H1 (cell line): ENCODE results near the gene CCNG2. TPM values are rescaled to one million over a fixed set of nuclear protein-coding genes. Genes with fewer than 3 reads are reported as not detected.

ENCODE experiments used
- CTCF ChIA-PET: fragments of 300-600 bp; sonication (Branson Sonifier 250); formaldehyde crosslinking; loops from one replicate; lab custom pipeline; 2021; ENCODE audit not compliant: partially characterized antibody; lab: Charles Lee
- POLR2A ChIA-PET: fragments of 300-600 bp; sonication (Branson Sonifier 250); formaldehyde crosslinking; loops from one replicate; lab custom pipeline; 2021; ENCODE audit warnings: inconsistent platforms; ENCODE audit not compliant: partially characterized antibody; lab: Charles Lee
- DNase-seq, 2 experiments: peaks; one replicate each; pipeline versions ENCODE4 v3.0.0 to v3.0.0-alpha.2; 2010 to 2022; ENCODE audit warnings: low spot score in 2 of 2, low read depth in 1 of 2, mixed read lengths in 1 of 2
- FAIRE-seq: peaks from 2 replicates; lab custom pipeline; 2011; peaks lifted over from hg19 to GRCh38; lab: Jason Lieb, UNC
- H2AFZ ChIP-seq: 2 replicates; pipeline ENCODE4 v1.8.1; 2012; ENCODE audit warnings: low read length, inconsistent platforms
- H2AK5ac ChIP-seq: 2 replicates; pipeline ENCODE4 v1.6.1; 2013; ENCODE audit warnings: low read depth, low read length
- H2BK120ac ChIP-seq: replicated peaks from 2 replicates; pipeline ENCODE3; 2013; ENCODE audit warnings: low read depth, low read length, inconsistent platforms
- H2BK12ac ChIP-seq: 2 replicates; pipeline ENCODE4 v1.6.1; 2013; ENCODE audit warnings: low read depth, low read length
- H2BK15ac ChIP-seq: 2 replicates; pipeline ENCODE4 v1.6.1; 2013; ENCODE audit warnings: low read length
- H2BK20ac ChIP-seq: 2 replicates; pipeline ENCODE4 v1.6.1; 2013; ENCODE audit warnings: low read length
- H2BK5ac ChIP-seq: 2 replicates; pipeline ENCODE4 v1.6.1; 2013; ENCODE audit warnings: low read depth, low read length
- H3K14ac ChIP-seq: 2 replicates; pipeline ENCODE4 v1.6.1; 2013; ENCODE audit warnings: inconsistent platforms; ENCODE audit not compliant: insufficient read length
- H3K18ac ChIP-seq: 2 replicates; pipeline ENCODE4 v1.6.1; 2013; ENCODE audit warnings: low read length; ENCODE audit errors: extremely low read depth
- H3K23ac ChIP-seq: 2 replicates; pipeline ENCODE4 v1.6.1; 2013; ENCODE audit warnings: inconsistent platforms; ENCODE audit not compliant: insufficient read length
- H3K23me2 ChIP-seq: 2 replicates; pipeline ENCODE4 v1.6.1; 2013; ENCODE audit warnings: low read depth, low read length
- H3K27ac ChIP-seq: 2 replicates; pipeline ENCODE4 v1.6.1; 2011; ENCODE audit warnings: low read depth, low read length, inconsistent platforms
- H3K27me3 ChIP-seq, 4 experiments: replicated peaks in 1 of 4; 1 replicate in 1 of 4; 2 replicates in 3 of 4; pipeline versions ENCODE4 v1.6.1 to v1.8.1; 2011 to 2013; ENCODE audit warnings: low read length in 3 of 4, mild to moderate bottlenecking in 3 of 4, inconsistent platforms in 2 of 4, mixed read lengths in 2 of 4, moderate library complexity in 1 of 4; ENCODE audit not compliant: control insufficient read depth in 3 of 4, insufficient read depth in 3 of 4; ENCODE audit errors: extremely low read depth in 1 of 4
- H3K36me3 ChIP-seq, 4 experiments: 2 replicates each; pipeline versions ENCODE4 v1.6.1 to v1.8.1; 2011 to 2013; ENCODE audit warnings: mild to moderate bottlenecking in 4 of 4, low read length in 3 of 4, moderate library complexity in 2 of 4, control low read depth in 1 of 4, inconsistent platforms in 1 of 4; ENCODE audit not compliant: insufficient read depth in 4 of 4, control insufficient read depth in 2 of 4
- H3K4ac ChIP-seq: replicated peaks from 2 replicates; pipeline ENCODE3; 2013; ENCODE audit warnings: low read length, low read depth, mixed read lengths, inconsistent platforms; ENCODE audit not compliant: insufficient read length
- H3K4me1 ChIP-seq, 4 experiments: replicated peaks in 1 of 4; 1 replicate in 1 of 4; 2 replicates in 3 of 4; pipeline versions ENCODE4 v1.6.1 to v1.8.1; 2011 to 2013; ENCODE audit warnings: low read length in 3 of 4, inconsistent platforms in 2 of 4, mixed read lengths in 1 of 4; ENCODE audit not compliant: insufficient read depth in 4 of 4, control insufficient read depth in 3 of 4
- H3K4me2 ChIP-seq, 2 experiments: 2 replicates each; pipeline versions ENCODE4 v1.6.1 to v1.8.1; 2011 to 2013; ENCODE audit warnings: low read depth in 2 of 2, low read length in 2 of 2, control low read depth in 1 of 2, inconsistent platforms in 1 of 2, mild to moderate bottlenecking in 1 of 2; ENCODE audit not compliant: insufficient read depth in 1 of 2
- H3K4me3 ChIP-seq, 4 experiments: fragments of 200-600, 300-600 bp in 1 of 4; sonication (generic), shearing (Covaris generic), sonication (Bioruptor Twin) in 1 of 4; 2 replicates each; pipeline versions ENCODE4 v1.5.1 to v1.8.1; 2011 to 2016; ENCODE audit warnings: low read length in 4 of 4, low read depth in 3 of 4, control low read depth in 2 of 4, inconsistent platforms in 2 of 4, mild to moderate bottlenecking in 2 of 4, mixed read lengths in 1 of 4, moderate library complexity in 1 of 4; ENCODE audit not compliant: insufficient read depth in 2 of 4; ENCODE audit errors: extremely low read depth in 1 of 4
- H3K56ac ChIP-seq: replicated peaks from 2 replicates; pipeline ENCODE3; 2013; ENCODE audit warnings: low read depth, mild to moderate bottlenecking, mixed read lengths, low read length, inconsistent platforms; ENCODE audit not compliant: insufficient read length
- H3K79me1 ChIP-seq: 2 replicates; pipeline ENCODE4 v1.6.1; 2013; ENCODE audit warnings: low read depth, low read length, control low read depth
- H3K79me2 ChIP-seq, 2 experiments: 2 replicates each; pipeline versions ENCODE4 v1.6.1 to v1.8.1; 2012 to 2013; ENCODE audit warnings: low read length in 2 of 2, mild to moderate bottlenecking in 2 of 2, inconsistent platforms in 1 of 2; ENCODE audit not compliant: insufficient read depth in 2 of 2, control insufficient read depth in 1 of 2
- H3K9ac ChIP-seq, 4 experiments: replicated peaks in 1 of 4; 1 replicate in 1 of 4; 2 replicates in 3 of 4; pipeline versions ENCODE4 v1.6.1 to v1.8.1; 2011 to 2013; ENCODE audit warnings: low read depth in 3 of 4, low read length in 3 of 4, control low read depth in 2 of 4, mild to moderate bottlenecking in 2 of 4, moderate library complexity in 2 of 4, inconsistent platforms in 1 of 4; ENCODE audit errors: extremely low read depth in 1 of 4
- H3K9me3 ChIP-seq, 2 experiments: 2 replicates each; pipeline versions ENCODE4 v1.6.1 to v1.8.1; 2012 to 2013; ENCODE audit warnings: mild to moderate bottlenecking in 2 of 2, moderate library complexity in 2 of 2, control low read depth in 1 of 2, inconsistent platforms in 1 of 2, low read depth in 1 of 2, low read length in 1 of 2, mixed read lengths in 1 of 2; ENCODE audit not compliant: insufficient read depth in 2 of 2
- H4K20me1 ChIP-seq, 2 experiments: replicated peaks in 1 of 2; 2 replicates each; pipeline versions ENCODE3 to v1.8.1; 2011 to 2013; ENCODE audit warnings: inconsistent platforms in 2 of 2, low read length in 2 of 2, mild to moderate bottlenecking in 1 of 2; ENCODE audit not compliant: insufficient read depth in 2 of 2, control insufficient read depth in 1 of 2
- H4K5ac ChIP-seq: 2 replicates; pipeline ENCODE4 v1.6.1; 2013; ENCODE audit warnings: low read length, low read depth, mixed read lengths, inconsistent platforms; ENCODE audit not compliant: insufficient read length
- H4K8ac ChIP-seq: 2 replicates; pipeline ENCODE4 v1.8.0; 2013; ENCODE audit warnings: mild to moderate bottlenecking, moderate library complexity, low read length, inconsistent platforms; ENCODE audit not compliant: insufficient read depth; ENCODE audit errors: extremely low read depth
- H4K91ac ChIP-seq: replicated peaks from 2 replicates; pipeline ENCODE3; 2013; ENCODE audit warnings: low read length, mixed read lengths, inconsistent platforms; ENCODE audit not compliant: insufficient read length
- BRCA1 ChIP-seq: IDR thresholded peaks from 2 replicates; pipeline ENCODE4 v1.6.1; 2012; ENCODE audit warnings: low read depth, low read length, improper control_type of control experiment
- CTCF ChIP-seq, 3 experiments: IDR thresholded peaks; 1 replicate in 2 of 3; 2 replicates in 1 of 3; pipeline versions ENCODE4 v1.5.1 to v1.6.1; 2011; ENCODE audit warnings: low read length in 3 of 3, mild to moderate bottlenecking in 3 of 3, inconsistent platforms in 2 of 3, low read depth in 1 of 3, moderate library complexity in 1 of 3; ENCODE audit not compliant: insufficient read depth in 1 of 3; ENCODE audit errors: control extremely low read depth in 1 of 3
- RAD21 ChIP-seq, 2 experiments: IDR thresholded peaks in 1 of 2; conservative IDR thresholded peaks in 1 of 2; 2 replicates each; pipeline ENCODE4 v1.6.1; 2011; ENCODE audit warnings: low read depth in 2 of 2, low read length in 2 of 2, improper control_type of control experiment in 1 of 2, inconsistent platforms in 1 of 2, mild to moderate bottlenecking in 1 of 2, moderate library complexity in 1 of 2
- WGBS, 2 experiments: shearing (Covaris generic) in 1 of 2; methylation state at CpG; one replicate each; pipeline versions ENCODE4 v1.1.6 to v1.1.7; 2013 to 2015; ENCODE audit warnings: low lambda C conversion rate in 2 of 2, mixed read lengths in 2 of 2, inconsistent platforms in 1 of 2, low coverage in 1 of 2, missing lambda C conversion rate in 1 of 2; ENCODE audit not compliant: insufficient replicate concordance in 2 of 2, insufficient coverage in 1 of 2, insufficient read length in 1 of 2; ENCODE audit errors: extremely low coverage in 1 of 2, missing lambda C conversion rate in 1 of 2; 5-methylcytosine and 5-hydroxymethylcytosine counted together
- polyA plus RNA-seq, 7 experiments: library from polyadenylated mRNA; depleted of rRNA in 3 of 7; stranded (reverse) in 5 of 7; unstranded in 2 of 7; fragments of >200 nt in 5 of 7; fragments of 200-250 nt in 2 of 7; gene quantifications; 1 replicate in 5 of 7; 2 replicates in 1 of 7; 4 replicates in 1 of 7; pipeline versions ENCODE4 v1.2.1 to v1.2.3, GENCODE V29; 2011 to 2013; ENCODE audit warnings: missing spikeins in 2 of 7, mixed read lengths in 2 of 7
- total RNA-seq: library from RNA; stranded (reverse); fragmentation: NEBNext Ultra II Directional; extraction: Animal tissue kit (Norgen Biotek cat#: 25700); gene quantifications from 2 replicates; pipeline ENCODE4 v1.2.1, GENCODE V29; 2021

The CCNG2 gene
- total and polyA plus RNA-seq, 2 of the 8 experiments (the other 6 are each of a cell fraction or from before 2014, with no cell fraction given): 3.5 to 13.9 TPM

DNA sequence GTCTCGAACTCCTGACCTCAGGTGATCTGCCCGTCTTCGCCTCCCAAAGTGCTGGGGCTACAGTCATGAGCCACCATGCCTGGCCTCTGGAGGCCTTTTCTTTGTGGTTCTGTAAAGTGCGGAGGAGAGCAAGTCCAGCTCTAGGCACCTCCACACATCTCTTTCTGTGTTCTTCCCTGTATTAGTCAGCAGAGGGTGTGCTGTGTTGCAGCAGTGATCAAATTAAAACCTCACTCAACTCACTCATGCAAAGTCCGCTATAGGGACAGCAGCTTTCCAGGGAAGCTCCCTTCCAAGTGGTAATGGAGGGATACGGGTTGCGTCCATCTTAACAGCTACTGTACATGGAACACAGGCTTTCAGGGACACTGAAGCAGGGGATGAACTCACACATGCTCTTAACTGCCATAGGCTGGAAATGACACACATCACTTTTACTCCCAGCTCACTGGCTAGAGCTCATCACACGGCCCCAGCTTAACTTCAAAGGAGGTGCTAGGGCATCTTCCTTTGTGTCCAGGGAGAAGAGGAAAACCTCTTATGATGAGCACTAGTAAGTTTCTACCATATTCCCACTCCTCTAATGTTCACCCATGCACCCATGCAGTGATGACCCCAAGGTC is 36.0 kb upstream of the CCNG2 start:
- POLR2A ChIA-PET: interaction anchor here (1.1 kb wide), 1 partner anchor 37 kb away, joined by 4 read pairs; no protein-coding TSS in a partner anchor

More for the DNA sequence above, 36.0 kb upstream of the CCNG2 start:
- peak; percentile 28 for FAIRE-seq
- Histone ChIP-seq H3K9me3 (no peaks in the 10 kb centered on the region), H2BK12ac (no peak overlapping the region), H2AFZ (no peak overlapping the region), H2BK15ac (no peak overlapping the region), H2BK120ac (no peak overlapping the region), H3K4me1 (no peaks in the 10 kb centered on the region; a peak in 1 of 7 replicates), H3K14ac (no peak overlapping the region), H4K5ac (no peak overlapping the region)
- CTCF ChIA-PET: interaction anchor here (0.6 to 2.1 kb wide), 19 partner anchors 11 to 742 kb away, joined by 3 to 17 read pairs (median 4); no protein-coding TSS in a partner anchor
- TF ChIP-seq CTCF (IDR thresholded peaks at IDR 0.05; ENCODE audit: control extremely low read depth in 1 of 3, insufficient read depth in 1 of 3, low read depth in 1 of 3, low read length in 3 of 3) (peak in 2 of 3 experiments; percentile 34 to 41; a peak in 2 of 4 replicates), BRCA1 (no peak), RAD21 (IDR thresholded peaks at IDR 0.05 in 1 of 2, conservative IDR thresholded peaks at IDR 0.05 in 1 of 2; ENCODE audit: low read depth in 2 of 2, low read length in 2 of 2) (peak; percentile 29 to 52; a peak in 3 of 4 replicates)
- TF ChIP-seq, all 59 proteins: peak for 2
- Histone ChIP-seq H3K4me2 (no peak overlapping the region), H3K27ac (no peak overlapping the region), H3K4ac (no peak overlapping the region), H2BK20ac (no peak overlapping the region), H3K9ac (no peak overlapping the region), H4K91ac (no peak overlapping the region), H3K79me1 (no peaks in the 10 kb centered on the region), H3K56ac (no peak overlapping the region), H3K36me3 (no peaks in the 10 kb centered on the region), H3K23ac (no peak overlapping the region), H4K20me1 (no peaks in the 10 kb centered on the region), H3K4me3 (no peak overlapping the region), H2BK5ac (no peak overlapping the region), H3K79me2 (no peaks in the 10 kb centered on the region), H2AK5ac (peak overlapping the region; percentile 7; the same call in 1 of the 2 replicates), H4K8ac (no peak overlapping the region), H3K18ac (no peak overlapping the region; the same call in 1 of the 2 replicates), H3K27me3 (no peaks in the 10 kb centered on the region), H3K23me2 (no peaks in the 10 kb centered on the region)
- no peak for DNase-seq
- 93% methylated on average over 8 of the region's 8 CpGs; no CpG with 5 or more reads in 1 of the 2 experiments for WGBS, 2 experiments
